HEK293 (cell line): ENCODE data around the gene FTO.

Experiments used
- ZNF174 ChIP-seq: fragments of 450-650 bp; formaldehyde crosslinking; IDR thresholded peaks from 2 replicates; pipeline ENCODE4 v1.5.0; 2017; ENCODE audit warnings: missing biosample characterization, mild to moderate bottlenecking, missing genetic modification characterization
- ZNF175 ChIP-seq: fragments of 450-650 bp; formaldehyde crosslinking; IDR thresholded peaks from 2 replicates; pipeline ENCODE4 v1.5.1; 2016; ENCODE audit warnings: missing biosample characterization, missing genetic modification characterization
- ZNF274 ChIP-seq, 2 experiments: fragments of 200-500 bp in 1 of 2; fragments of 450-650 bp in 1 of 2; sonication (Bioruptor generic) in 1 of 2; formaldehyde crosslinking in 1 of 2; IDR thresholded peaks; 2 replicates each; pipeline versions ENCODE4 v1.5.1 to v1.6.1; 2014 to 2016; ENCODE audit warnings: borderline replicate concordance in 1 of 2, inconsistent platforms in 1 of 2, low read length in 1 of 2, missing biosample characterization in 1 of 2, missing genetic modification characterization in 1 of 2
- TF ChIP-seq, protein P1 (sequence below): fragments of 450-650 bp; formaldehyde crosslinking; IDR thresholded peaks from 2 replicates; pipeline ENCODE4 v1.5.1; 2016; ENCODE audit warnings: missing biosample characterization, missing genetic modification characterization
- TF ChIP-seq, protein P2 (sequence below): fragments of 450-650 bp; formaldehyde crosslinking; IDR thresholded peaks from 2 replicates; pipeline ENCODE4 v1.5.1; 2017; ENCODE audit warnings: missing biosample characterization, mild to moderate bottlenecking, missing genetic modification characterization, moderate library complexity

DNA sequence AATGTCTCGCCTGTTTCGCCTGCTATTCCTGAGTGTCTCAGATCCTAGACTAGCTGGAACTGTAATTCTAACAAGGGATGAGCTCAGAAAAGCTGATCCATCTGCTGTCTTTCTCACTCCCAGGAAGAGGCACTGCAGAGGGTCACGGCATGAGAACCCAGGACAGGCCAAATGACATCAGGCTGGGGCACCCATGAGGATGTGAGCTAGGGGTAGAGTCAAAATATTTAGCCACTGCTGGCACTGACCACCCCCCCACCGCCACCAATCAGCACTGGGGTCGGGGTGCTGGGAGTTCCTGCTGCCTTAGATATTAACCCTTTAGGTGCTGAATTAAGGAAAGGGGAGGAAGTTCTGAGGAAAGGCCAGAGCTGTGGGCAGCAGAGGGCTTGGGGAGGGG is 470.2 kb downstream of the FTO start:
- TF ChIP-seq, protein P1, sequence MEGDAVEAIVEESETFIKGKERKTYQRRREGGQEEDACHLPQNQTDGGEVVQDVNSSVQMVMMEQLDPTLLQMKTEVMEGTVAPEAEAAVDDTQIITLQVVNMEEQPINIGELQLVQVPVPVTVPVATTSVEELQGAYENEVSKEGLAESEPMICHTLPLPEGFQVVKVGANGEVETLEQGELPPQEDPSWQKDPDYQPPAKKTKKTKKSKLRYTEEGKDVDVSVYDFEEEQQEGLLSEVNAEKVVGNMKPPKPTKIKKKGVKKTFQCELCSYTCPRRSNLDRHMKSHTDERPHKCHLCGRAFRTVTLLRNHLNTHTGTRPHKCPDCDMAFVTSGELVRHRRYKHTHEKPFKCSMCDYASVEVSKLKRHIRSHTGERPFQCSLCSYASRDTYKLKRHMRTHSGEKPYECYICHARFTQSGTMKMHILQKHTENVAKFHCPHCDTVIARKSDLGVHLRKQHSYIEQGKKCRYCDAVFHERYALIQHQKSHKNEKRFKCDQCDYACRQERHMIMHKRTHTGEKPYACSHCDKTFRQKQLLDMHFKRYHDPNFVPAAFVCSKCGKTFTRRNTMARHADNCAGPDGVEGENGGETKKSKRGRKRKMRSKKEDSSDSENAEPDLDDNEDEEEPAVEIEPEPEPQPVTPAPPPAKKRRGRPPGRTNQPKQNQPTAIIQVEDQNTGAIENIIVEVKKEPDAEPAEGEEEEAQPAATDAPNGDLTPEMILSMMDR (tag by site-specific recombination) = no peak
- TF ChIP-seq ZNF174 (no peak), ZNF274 (IDR thresholded peaks at IDR 0.05; ENCODE audit: low read length) (no peak), ZNF274 (tag by site-specific recombination; IDR thresholded peaks at IDR 0.05; ENCODE audit: borderline replicate concordance) (no peak), ZNF175 (no peak)
- TF ChIP-seq, protein P2, sequence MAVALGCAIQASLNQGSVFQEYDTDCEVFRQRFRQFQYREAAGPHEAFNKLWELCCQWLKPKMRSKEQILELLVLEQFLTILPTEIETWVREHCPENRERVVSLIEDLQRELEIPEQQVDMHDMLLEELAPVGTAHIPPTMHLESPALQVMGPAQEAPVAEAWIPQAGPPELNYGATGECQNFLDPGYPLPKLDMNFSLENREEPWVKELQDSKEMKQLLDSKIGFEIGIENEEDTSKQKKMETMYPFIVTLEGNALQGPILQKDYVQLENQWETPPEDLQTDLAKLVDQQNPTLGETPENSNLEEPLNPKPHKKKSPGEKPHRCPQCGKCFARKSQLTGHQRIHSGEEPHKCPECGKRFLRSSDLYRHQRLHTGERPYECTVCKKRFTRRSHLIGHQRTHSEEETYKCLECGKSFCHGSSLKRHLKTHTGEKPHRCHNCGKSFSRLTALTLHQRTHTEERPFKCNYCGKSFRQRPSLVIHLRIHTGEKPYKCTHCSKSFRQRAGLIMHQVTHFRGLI = no peak
